PFSK-1 (cell line): ENCODE results near the gene CHST2.

ENCODE experiments used
- POLR2AphosphoS5 ChIP-seq: IDR thresholded peaks from 2 replicates; pipeline ENCODE4 v1.6.1; 2012; ENCODE audit warnings: low read depth, mild to moderate bottlenecking, control low read depth, low read length, moderate library complexity
- SIN3A ChIP-seq: IDR thresholded peaks from 2 replicates; pipeline ENCODE4 v1.6.1; 2012; ENCODE audit warnings: mild to moderate bottlenecking, low read length, moderate library complexity, borderline replicate concordance; ENCODE audit not compliant: insufficient read depth
- TAF1 ChIP-seq: IDR thresholded peaks from 2 replicates; pipeline ENCODE4 v1.6.1; 2012; ENCODE audit warnings: low read length, control low read depth, borderline replicate concordance; ENCODE audit not compliant: insufficient read depth
- TF ChIP-seq, protein P1 (sequence below), 2 experiments: IDR thresholded peaks; 2 replicates each; pipeline versions ENCODE4 v1.6.1 to v1.8.0; 2011 to 2012; ENCODE audit warnings: low read depth in 2 of 2, low read length in 2 of 2, control low read depth in 1 of 2, inconsistent platforms in 1 of 2, mild to moderate bottlenecking in 1 of 2, moderate library complexity in 1 of 2; ENCODE audit not compliant: insufficient read depth in 1 of 2

DNA sequence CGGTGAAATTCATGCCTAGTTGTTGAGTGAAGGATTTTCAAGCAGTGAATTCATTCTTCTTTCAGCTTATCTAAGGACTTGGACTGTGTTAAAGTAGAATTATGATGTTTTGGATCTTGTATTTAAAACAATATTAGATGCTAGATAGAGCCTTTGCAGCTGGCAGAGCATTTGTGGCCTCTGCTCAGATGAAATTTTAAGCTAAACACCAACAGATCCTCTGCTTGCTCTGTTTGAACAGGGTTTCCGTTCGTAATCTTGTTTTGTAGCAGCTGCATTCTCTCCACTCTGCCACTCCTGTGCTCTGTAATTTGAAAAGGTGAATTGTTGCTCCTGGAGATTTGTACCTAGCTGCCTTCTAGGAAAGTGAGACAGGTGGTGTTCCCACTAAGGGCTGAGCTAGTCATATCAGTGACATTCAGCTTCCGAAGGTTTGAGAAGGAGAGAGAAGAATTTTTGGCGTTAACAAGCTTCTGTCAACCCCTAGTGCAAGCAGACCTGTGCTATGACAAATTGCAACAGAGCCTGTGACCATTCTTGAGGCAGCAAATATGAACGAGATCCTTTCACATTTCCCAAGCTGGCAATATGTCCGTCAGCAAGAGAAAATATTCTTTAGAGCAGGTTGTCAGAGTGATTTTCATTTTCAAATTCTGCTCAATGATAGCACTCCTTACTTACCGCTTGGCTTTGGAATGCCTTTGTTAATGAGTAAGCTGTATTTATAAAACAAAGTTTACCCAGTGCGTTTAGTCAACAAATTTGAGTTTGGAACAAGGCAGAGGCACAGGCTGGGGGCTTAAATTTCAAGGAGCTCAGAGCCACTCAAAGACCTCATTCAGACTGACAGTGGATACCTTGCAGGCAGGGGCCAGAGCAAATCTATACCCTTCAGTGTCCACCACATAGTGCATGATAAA, 5.3 kb downstream of the CHST2 start:
- TF ChIP-seq POLR2AphosphoS5 (no peak), SIN3A (no peak), TAF1 (no peak)
- TF ChIP-seq, protein P1, sequence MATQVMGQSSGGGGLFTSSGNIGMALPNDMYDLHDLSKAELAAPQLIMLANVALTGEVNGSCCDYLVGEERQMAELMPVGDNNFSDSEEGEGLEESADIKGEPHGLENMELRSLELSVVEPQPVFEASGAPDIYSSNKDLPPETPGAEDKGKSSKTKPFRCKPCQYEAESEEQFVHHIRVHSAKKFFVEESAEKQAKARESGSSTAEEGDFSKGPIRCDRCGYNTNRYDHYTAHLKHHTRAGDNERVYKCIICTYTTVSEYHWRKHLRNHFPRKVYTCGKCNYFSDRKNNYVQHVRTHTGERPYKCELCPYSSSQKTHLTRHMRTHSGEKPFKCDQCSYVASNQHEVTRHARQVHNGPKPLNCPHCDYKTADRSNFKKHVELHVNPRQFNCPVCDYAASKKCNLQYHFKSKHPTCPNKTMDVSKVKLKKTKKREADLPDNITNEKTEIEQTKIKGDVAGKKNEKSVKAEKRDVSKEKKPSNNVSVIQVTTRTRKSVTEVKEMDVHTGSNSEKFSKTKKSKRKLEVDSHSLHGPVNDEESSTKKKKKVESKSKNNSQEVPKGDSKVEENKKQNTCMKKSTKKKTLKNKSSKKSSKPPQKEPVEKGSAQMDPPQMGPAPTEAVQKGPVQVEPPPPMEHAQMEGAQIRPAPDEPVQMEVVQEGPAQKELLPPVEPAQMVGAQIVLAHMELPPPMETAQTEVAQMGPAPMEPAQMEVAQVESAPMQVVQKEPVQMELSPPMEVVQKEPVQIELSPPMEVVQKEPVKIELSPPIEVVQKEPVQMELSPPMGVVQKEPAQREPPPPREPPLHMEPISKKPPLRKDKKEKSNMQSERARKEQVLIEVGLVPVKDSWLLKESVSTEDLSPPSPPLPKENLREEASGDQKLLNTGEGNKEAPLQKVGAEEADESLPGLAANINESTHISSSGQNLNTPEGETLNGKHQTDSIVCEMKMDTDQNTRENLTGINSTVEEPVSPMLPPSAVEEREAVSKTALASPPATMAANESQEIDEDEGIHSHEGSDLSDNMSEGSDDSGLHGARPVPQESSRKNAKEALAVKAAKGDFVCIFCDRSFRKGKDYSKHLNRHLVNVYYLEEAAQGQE (IDR thresholded peaks at IDR 0.05; ENCODE audit: insufficient read depth in 1 of 2, low read depth in 2 of 2, low read length in 2 of 2): no peak
